Smooth muscle cell (in vitro differentiated cells): ENCODE measurements around the gene NOD2. TPM values are rescaled to one million over a fixed set of nuclear protein-coding genes. Genes with fewer than 3 reads are reported as not detected.

Source experiments
- DNase-seq: peaks from one replicate; lab custom pipeline; 2025; ENCODE audit not compliant: unreplicated experiment; lab: John Stamatoyannopoulos, UW
- H2AFZ ChIP-seq: fragments of 200-600 bp; sonication (generic); 2 replicates; pipeline ENCODE4 v1.6.0; 2016; ENCODE audit warnings: antibody characterized with exemption, low read depth, mild to moderate bottlenecking
- H3F3A ChIP-seq: fragments of 200-600 bp; sonication (generic); 2 replicates; pipeline ENCODE4 v1.6.0; 2017; ENCODE audit warnings: antibody characterized with exemption, low read depth
- H3K27ac ChIP-seq: fragments of 200-600 bp; sonication (generic); 2 replicates; pipeline ENCODE4 v1.5.1; 2016; ENCODE audit warnings: low read depth, mild to moderate bottlenecking
- H3K27me3 ChIP-seq: fragments of 200-600 bp; sonication (generic); 2 replicates; pipeline ENCODE4 v1.6.1; 2016; ENCODE audit warnings: low read depth, mild to moderate bottlenecking
- H3K36me3 ChIP-seq: fragments of 200-600 bp; sonication (generic); 2 replicates; pipeline ENCODE4 v1.5.1; 2016; ENCODE audit warnings: low read depth
- H3K4me1 ChIP-seq: fragments of 200-600 bp; sonication (generic); 2 replicates; pipeline ENCODE4 v1.5.1; 2016; ENCODE audit warnings: low read depth
- H3K4me2 ChIP-seq: fragments of 200-600 bp; sonication (generic); 2 replicates; pipeline ENCODE4 v1.6.0; 2016; ENCODE audit warnings: mild to moderate bottlenecking
- H3K4me3 ChIP-seq: fragments of 200-600 bp; sonication (generic); 2 replicates; pipeline ENCODE4 v1.5.1; 2016; ENCODE audit warnings: mild to moderate bottlenecking
- H3K79me2 ChIP-seq: fragments of 200-600 bp; sonication (generic); 2 replicates; pipeline ENCODE4 v1.6.0; 2016; ENCODE audit warnings: low read depth, mild to moderate bottlenecking
- H3K9ac ChIP-seq: fragments of 200-600 bp; sonication (generic); 2 replicates; pipeline ENCODE4 v1.6.0; 2016; ENCODE audit warnings: low read depth
- H3K9me3 ChIP-seq: fragments of 200-600 bp; sonication (generic); replicated peaks from 2 replicates; pipeline ENCODE4 v1.5.1; 2016; ENCODE audit warnings: low read depth
- H4K20me1 ChIP-seq: fragments of 200-600 bp; sonication (generic); 2 replicates; pipeline ENCODE4 v1.6.0; 2016; ENCODE audit warnings: low read depth
- WGBS: methylation state at CpG from one replicate; pipeline ENCODE4 v1.1.7; 2016; ENCODE audit warnings: low lambda C conversion rate; 5-methylcytosine and 5-hydroxymethylcytosine counted together
- polyA plus RNA-seq: library from polyadenylated mRNA; unstranded; fragments of >200 nt; fragmentation: Nextera tagmentation; extraction: Ambion mirVana; gene quantifications from 2 replicates; pipeline ENCODE4 v1.2.1, GENCODE V29; 2016
- total RNA-seq: library from RNA; depleted of rRNA; stranded (reverse); fragments of >200 nt; gene quantifications from 2 replicates; pipeline ENCODE4 v1.2.3, GENCODE V29; 2014
- TF ChIP-seq, protein P1 (sequence below): fragments of 200-600 bp; sonication (generic); IDR thresholded peaks from 2 replicates; pipeline ENCODE4 v1.5.1; 2017; ENCODE audit warnings: borderline replicate concordance, mild to moderate bottlenecking, antibody characterized with exemption; ENCODE audit not compliant: insufficient read depth, poor library complexity, severe bottlenecking

The NOD2 gene
- total and polyA plus RNA-seq, 2 experiments from 2014 or later = 0.90 TPM; not detected in 1

DNA sequence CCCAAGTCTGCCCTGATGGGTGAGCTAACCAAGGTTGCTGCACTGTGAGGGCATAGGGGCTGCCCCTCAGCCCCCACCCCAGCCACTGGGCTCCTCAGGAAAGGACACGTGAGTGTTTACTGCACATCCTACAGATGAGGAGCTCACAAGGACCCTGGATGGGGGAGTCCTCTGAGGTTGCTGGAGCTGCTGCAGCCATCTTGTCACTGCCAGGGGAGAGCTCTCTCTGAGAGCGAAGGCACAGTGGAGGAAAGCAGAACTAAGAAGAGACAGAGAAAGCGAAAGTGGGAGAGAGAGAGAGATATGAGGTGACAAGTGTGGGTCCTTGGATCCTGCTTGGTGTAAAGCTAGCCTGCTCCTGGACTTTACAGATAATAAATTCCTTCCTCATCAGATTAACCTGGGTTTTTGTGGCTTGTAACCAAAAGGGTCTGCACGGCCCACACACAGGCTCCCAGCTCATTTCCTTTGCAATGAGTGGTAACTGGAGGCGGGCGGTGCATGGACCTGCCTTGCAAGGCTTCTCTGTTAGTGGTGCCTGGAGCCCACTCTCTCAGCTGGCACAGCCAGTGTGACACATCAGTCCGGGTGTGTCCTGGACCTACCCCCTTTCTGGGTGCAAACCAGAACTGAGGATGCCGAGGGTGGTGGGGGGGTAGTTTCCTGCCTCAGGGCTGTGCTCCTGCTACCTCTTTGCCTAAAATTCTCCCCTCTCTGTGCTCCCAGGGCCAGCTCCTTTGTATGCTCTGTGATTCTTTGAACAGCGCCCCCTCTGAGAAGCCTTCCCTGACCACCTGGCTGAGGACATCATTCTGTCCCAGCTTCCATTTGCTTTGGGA lies 26.5 kb upstream of the NOD2 start:
- Histone ChIP-seq H3K4me2 (no peak overlapping the region), H4K20me1 (no peaks in the 10 kb centered on the region), H3K4me1 (peaks cover 5% of the 10 kb centered on the region), H3F3A (no peaks in the 10 kb centered on the region), H2AFZ (no peak overlapping the region), H3K79me2 (no peaks in the 10 kb centered on the region), H3K36me3 (no peaks in the 10 kb centered on the region), H3K27ac (no peak overlapping the region), H3K4me3 (no peak overlapping the region), H3K9me3 (no peaks in the 10 kb centered on the region), H3K27me3 (no peaks in the 10 kb centered on the region), H3K9ac (no peak overlapping the region)
- no peak for DNase-seq
- WGBS = 84% methylated on average over 9 of the region's 9 CpGs
- TF ChIP-seq, protein P1, sequence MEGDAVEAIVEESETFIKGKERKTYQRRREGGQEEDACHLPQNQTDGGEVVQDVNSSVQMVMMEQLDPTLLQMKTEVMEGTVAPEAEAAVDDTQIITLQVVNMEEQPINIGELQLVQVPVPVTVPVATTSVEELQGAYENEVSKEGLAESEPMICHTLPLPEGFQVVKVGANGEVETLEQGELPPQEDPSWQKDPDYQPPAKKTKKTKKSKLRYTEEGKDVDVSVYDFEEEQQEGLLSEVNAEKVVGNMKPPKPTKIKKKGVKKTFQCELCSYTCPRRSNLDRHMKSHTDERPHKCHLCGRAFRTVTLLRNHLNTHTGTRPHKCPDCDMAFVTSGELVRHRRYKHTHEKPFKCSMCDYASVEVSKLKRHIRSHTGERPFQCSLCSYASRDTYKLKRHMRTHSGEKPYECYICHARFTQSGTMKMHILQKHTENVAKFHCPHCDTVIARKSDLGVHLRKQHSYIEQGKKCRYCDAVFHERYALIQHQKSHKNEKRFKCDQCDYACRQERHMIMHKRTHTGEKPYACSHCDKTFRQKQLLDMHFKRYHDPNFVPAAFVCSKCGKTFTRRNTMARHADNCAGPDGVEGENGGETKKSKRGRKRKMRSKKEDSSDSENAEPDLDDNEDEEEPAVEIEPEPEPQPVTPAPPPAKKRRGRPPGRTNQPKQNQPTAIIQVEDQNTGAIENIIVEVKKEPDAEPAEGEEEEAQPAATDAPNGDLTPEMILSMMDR = no peak

GRCh38 chr16:50667497-50668367 lies 25.7 kb upstream of the NOD2 start:
- Histone ChIP-seq H2AFZ (no peak overlapping the region), H3K27me3 (no peaks in the 10 kb centered on the region), H3K79me2 (no peaks in the 10 kb centered on the region), H3K4me2 (no peak overlapping the region), H3K9me3 (no peaks in the 10 kb centered on the region), H4K20me1 (no peaks in the 10 kb centered on the region), H3F3A (no peaks in the 10 kb centered on the region), H3K36me3 (no peaks in the 10 kb centered on the region), H3K27ac (no peak overlapping the region), H3K4me1 (peaks cover 5% of the 10 kb centered on the region), H3K9ac (no peak overlapping the region), H3K4me3 (no peak overlapping the region)
- TF ChIP-seq, protein P1 = no peak
- WGBS = 90% methylated on average over 21 of the region's 21 CpGs
- no peak for DNase-seq

DNA sequence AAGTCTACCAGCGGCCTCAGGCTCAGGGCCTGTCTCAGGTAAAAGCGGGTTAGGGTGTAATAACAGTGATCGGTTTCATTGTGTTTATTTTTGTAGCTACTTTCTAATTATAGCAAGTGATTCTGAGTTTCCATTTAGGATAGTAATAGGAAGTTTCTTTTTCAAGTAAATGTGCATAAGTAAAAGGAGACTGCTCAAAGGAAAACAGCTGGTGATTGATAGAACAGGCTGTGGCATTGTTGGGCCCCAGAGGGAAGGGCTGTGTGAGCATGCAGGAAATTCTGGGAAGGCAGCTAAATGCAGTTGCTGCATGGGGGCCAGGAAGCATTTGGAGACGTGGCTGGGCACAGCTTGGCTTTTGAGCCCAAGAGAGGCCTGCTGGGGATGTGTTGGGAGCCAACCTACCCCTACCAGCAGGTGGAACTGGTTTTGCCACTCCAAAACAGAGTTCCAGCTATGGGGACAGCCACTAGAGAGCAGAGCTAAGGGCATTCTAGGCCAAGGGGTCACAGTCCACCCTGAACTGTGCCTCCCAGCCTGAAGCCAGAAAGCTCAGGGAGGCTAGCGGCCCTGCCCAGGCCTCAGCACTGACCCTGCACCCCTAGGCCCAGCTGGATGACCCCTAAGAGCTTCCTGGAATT lies 24.9 kb upstream of the NOD2 start:
- no peak overlapping the region for H3K9ac ChIP-seq
- no peaks in the 10 kb centered on the region for H3K79me2 ChIP-seq
- H2AFZ ChIP-seq = no peak overlapping the region
- H3K27me3 ChIP-seq = no peaks in the 10 kb centered on the region
- H3K27ac ChIP-seq = no peak overlapping the region
- WGBS = 78% methylated on average over 5 of the region's 5 CpGs
- H3F3A ChIP-seq = no peaks in the 10 kb centered on the region
- no peaks in the 10 kb centered on the region for H3K36me3 ChIP-seq
- DNase-seq = no peak
- no peaks in the 10 kb centered on the region for H3K9me3 ChIP-seq
- H3K4me2 ChIP-seq = no peak overlapping the region
- no peak overlapping the region for H3K4me3 ChIP-seq
- H4K20me1 ChIP-seq = no peaks in the 10 kb centered on the region
- TF ChIP-seq, protein P1 = no peak
- H3K4me1 ChIP-seq = peaks cover 5% of the 10 kb centered on the region
